Stimulated activated CD8-positive, alpha-beta memory T cell treated with anti-CD3 and anti-CD28 coated beads, Interleukin-4, amount 100 ng/mL, for 24 hours (primary cell): Measurements from ENCODE around the gene MED12L.
"Not testable (repeated sequence)": the region's sequence is repeated elsewhere in the genome, so short reads cannot be mapped to it uniquely, and the experiment has no call there.

Source experiments
- DNase-seq: peaks from one replicate; pipeline ENCODE4 v3.0.0-alpha.2; 2020; ENCODE audit warnings: low read depth

Gene MED12L

DNA sequence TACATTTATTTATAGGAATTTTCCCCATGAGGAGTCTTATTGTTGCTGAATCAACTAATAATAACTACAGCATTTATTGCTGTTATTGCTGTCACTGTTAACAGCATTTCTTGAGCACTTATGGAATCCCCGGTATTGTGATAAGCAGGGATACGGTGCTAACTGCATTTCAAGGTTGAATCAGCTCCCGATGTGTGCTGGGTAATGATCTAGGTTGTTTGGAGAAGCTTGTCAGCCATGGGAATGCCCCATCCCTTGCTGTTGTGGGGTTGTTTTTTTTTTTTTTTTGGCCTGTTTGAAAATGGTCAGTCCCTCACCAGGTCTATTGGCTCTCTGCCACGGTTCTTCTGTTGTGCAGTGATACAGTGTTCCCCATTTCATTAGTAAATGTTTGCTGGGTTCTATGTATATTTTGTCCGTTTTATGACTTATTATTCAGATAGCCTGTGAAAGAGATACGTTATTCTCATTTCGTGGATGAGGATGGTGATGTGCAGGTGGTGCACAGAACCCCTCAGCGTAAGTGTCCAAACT lies 48.5 kb downstream of the MED12L start:
- DNase-seq, result no peak

DNA sequence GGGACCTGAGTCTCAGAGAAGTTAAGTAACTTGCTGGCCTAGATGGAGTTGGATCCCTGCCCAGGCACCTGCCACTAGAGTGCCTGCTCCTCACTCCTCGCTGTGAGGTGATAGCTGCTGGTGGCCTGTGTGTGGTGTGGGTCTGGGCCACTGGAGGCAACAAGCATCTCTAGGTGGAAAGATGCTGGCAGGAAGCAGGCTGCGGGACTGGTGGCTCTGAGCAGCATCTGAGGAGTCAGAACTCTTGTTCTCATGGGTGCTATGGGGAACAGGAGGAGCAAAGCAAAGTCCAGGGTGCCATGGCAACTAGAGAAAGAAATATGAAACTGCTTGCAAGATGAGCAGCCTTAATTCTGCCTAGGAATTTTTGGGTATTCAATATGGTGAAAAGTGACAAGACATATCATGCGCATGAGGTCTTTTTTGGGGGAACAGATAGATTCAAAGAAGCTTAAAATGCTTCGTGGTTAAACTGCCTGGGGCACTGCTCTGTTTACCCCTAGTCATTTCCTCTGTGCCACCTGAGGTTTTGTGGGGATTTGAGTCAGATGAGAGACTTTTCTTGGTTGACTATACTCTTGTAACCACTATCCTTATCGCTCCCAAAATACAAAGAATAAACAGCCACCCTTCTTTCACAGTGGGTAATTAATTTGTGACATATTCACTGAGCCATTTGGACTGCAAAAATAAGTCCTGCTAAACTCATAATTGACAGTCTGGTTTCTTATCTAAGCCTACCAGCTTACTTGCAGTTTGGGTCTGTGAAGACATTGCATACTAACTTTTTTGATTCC lies 50.3 kb downstream of the MED12L start:
- DNase-seq, result no peak

DNA sequence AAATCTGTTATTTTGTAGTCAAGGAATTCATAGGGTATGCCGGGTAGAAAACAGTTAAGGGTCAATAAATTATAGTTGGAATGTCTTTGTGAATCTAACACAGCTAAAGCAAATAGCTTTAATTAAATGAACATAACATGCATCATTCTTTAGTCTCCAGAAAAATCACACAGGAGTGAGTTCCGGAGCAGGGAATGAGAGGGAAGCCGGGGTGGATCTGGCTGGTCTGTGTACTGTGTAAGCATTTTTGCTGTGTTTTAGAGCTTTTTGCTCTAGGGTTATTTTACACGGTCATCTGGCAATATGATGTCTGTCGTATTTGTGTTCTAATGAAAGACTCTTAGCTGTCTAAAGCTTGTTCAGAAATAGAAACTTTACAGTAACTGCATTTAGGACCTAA lies 57.5 kb downstream of the MED12L start:
- DNase-seq, result no peak

DNA sequence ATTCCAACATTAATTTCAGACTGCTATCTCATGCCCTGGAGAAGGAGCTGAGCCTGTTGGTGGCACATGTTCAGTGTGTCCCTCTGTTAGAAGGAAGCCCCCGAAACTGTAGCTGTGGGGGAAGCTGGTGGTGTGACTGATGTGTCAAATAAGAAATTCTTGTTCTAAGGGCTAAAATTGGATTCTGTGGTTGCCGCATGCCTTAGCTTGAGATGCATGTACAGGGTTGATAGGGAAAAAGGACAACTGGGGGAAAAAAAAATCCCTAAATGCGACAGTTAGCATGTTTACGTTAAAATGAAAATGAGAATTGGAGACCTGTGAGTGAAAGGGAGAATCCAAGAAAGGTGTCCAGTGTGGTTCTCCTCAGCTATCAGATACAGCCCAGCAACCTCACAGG lies 58.6 kb downstream of the MED12L start:
- DNase-seq, result no peak

DNA sequence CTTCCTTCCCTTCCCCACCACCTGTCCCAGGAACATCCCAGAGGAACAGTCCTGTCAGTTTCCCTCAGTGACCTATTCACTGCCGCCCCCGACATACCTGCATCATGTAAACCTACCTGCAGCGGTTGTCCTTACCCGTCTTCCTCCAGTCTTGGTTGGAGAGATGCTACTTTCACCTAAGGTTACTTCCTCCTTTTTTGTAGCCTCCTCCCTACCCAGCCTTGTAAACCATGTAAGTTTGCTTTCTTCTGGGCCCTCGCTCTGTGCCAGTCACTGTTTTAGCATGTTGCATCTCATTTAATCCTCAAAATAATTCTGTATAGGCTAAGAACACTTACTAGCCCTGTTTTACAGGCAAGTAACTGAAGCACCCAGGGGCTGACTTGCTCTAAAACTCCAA lies 59.3 kb downstream of the MED12L start:
- no peak for DNase-seq

DNA sequence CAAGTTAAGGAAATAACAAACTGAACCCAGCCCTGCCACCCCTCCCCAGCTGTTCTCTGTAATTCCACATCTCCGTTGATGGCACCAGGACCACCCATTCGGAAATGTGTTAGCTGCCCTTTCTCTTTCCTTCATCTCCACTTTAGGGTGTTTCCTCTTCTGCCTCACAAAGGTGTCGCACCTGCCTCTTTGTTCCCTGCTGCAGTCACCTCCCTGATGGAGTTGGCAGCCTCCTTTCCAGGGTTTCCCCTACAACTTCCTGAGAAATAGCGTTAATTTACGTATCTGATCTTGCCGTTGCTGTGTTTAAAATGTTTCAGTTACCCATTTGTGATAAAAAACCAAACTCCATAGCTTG lies 60.2 kb downstream of the MED12L start:
- DNase-seq, result no peak

DNA sequence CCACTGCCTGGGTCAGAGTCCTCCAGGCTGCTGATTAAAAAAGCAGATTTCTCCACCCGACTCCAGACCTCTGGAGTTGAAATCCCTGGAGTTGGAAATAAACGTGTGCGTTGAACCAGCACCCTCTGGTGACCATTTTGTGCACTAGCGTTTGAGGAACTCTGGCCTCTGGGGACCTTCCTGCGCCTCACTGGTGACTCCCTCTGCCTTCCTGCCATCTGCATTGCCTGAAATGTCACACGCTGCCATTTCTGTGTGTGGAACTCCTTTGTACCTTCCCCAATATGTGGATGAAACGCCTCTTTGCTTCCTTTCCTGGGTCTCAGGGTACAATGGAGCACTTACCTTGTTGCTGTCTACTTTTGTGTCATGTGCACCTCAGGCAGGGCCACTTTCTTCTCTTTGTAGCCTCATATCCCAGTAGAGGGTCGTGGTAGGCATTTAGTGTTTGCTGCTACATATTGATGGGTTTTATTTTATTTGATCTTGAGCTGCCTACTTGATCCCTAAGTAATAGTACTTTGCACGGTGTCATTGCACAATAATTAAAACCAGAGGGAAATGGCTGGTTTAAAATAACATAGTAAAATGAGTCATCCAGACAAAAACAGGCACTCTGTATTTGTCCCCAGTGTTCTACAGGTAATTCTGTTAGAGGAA lies 60.7 kb downstream of the MED12L start:
- peak; percentile 22 for DNase-seq

DNA sequence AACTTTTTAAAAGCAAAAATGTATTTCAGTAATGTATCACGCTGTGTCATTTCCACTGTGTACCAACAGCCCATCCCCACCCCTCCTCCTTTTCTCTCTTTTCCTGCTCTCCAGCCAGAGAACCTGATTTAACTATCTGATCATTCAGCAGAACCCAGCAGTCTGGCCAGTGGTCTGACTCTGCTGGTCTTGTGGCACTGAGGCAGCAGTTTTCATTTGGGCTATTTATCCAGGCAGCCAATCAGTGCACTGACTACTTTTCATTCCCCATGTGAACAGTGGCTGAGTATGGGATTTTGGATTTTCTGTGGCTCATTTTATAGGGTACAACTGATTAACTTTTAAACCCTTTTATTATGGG lies 61.2 kb downstream of the MED12L start:
- no peak for DNase-seq

DNA sequence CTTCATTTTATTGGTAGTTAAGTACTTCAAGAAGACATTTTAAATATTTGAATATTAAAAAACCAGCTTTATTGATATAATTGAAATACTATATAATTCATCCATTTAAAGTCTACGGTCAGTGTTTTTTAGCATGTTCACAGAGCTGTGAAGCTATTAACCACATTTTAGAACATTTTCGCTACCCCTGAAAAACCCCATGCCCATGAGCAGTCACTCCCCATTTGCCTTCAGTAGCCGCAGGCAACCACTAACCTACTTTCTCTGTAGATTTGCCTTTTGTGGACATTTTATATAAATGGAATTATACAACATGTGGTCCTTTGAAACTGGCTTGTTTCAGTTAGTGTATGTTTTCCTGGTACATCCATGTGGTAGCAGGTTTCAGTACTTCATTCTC lies 61.8 kb downstream of the MED12L start:
- no peak for DNase-seq

DNA sequence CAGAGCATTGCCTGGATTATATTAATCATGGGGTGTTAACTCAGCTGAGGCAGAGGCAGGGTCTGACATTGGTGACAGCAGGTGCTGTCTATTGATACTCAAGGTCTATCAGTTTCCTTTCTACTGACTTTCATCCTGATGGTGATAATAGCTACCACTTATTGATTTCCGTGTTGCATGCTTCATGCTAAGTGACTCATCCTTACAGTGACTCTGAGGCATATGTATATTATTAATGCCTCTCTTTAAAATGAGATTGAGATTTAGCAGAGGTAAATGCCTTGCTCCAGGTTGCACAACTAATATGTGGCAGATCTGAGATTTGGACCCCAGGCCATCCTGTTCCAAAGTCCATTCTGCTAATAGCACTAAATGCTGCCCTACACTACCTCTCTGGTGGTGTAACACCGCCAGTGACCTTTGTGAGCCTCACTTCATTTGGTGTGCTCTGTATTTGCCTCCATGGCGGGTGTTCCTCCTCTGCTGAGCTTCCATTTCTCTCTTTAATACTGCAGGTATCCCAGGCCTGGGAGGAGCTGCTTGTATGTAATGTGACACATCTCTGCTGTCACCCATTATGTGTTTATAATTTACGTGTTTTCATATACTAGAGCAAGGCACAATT lies 67.1 kb downstream of the MED12L start:
- no peak for DNase-seq

DNA sequence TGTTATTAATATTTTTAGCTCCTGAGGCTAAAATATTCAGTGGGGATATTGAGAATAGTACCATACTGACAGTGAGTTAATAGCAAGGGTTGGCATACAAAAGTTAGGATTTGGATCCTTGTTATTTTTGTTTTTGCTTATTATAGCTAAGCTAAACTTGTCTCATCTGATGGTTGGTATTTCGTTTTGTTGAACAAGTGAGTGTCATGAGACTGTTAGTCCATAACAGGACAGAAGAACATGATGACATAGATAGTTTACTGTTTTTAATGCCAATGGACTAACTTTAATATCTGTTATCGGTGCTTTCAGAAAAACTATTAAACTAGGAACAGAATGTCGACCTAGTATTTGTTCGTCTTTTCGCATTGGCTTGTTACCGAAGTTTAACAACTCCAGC lies 69.1 kb downstream of the MED12L start:
- no peak for DNase-seq

DNA sequence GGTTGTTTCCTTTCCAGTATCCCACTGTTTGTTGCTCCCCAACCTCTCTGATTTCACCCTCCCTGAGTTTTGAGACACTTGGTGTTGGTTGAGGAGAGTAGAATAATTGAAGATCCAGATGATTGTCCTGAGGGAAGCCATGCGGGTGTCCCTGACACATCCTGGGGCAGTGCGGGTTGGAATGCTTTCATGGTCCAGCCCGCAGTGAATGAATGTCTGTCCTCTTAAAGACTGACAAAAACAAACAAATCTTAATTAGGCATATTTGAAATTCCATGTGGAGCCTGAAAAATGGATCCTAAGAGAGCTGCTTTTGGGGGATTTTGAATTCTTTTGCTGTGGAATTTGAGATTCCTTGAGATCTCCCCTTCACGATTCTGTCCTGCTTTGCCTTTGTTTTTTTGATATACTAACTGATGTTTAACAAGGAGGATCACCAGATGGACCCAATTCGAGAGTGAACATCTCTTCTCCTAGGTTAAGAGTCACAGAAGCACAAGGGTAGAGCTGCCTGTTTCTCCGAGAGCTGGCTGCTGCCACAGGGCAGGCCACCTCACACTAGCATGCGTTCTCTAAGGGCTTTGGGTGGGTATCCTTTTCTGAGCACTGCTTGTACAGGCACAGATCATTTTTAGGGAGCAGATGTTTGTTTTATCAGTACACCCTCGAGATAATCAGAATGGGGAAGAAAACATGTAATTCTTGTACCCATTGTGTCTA lies 70.1 kb downstream of the MED12L start:
- no peak for DNase-seq

DNA sequence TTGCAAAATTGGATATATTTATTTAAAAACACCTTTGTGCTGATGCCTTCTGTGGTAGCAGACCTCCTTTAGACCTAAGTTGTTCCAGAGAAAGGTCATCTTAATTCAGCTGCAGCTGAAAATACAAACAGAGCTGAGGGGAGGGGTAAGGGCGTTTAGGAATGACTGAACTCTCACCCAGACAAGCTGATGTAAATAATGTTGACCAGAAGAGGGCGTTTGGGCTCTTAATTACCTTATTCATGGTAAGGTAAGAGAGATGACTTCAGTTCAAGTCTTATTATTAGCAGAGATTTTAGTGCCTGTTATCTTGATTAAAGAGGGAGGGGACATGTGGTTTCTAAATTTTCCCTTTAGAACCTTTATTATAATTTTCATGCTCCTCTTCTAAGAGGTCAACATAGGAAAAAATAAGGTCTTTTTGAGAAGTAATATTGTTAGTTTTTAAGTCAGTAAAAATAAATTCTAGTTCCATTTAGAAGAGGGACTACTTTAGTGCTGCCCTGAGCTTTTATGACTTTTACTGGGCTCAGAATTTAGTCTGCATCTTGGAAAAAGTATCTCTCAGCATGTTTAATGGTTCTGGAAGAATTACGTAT lies 71.3 kb downstream of the MED12L start:
- DNase-seq, result no peak

DNA sequence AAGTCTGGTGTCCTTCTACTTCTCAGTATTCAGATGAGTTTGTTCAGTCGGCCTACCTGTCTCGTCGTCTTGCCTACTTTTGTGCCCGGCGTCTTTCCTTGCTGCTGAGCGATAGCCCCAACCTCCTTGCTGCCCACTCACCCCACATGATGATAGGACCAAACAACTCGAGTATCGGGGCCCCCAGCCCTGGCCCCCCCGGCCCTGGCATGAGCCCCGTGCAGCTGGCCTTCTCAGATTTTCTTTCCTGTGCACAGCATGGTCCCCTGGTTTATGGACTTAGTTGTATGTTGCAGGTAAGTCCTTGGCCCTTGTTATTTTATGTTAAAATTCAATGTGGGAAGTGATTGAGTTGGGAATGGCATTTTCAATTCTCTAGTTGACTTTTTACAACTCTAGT lies 74.3 kb downstream of the MED12L start:
- DNase-seq, result no peak

DNA sequence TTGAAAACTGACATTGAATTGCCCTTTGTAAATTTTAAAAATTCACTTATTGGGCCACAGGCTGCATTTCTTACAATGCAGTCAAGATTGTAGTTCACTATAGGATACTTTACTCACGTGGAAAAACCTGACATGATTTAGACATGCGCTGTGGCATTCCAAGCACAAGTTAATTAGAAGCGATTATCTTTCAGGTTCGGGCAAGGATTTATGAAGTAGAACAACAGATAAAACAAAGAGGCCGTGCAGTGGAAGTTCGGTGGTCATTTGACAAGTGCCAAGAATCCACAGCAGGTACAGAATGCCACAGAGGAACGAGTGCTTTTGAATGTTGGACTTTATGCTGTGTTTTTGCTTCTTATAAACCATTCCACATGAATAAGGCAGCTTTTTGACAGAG lies 79.8 kb downstream of the MED12L start:
- no peak for DNase-seq

DNA sequence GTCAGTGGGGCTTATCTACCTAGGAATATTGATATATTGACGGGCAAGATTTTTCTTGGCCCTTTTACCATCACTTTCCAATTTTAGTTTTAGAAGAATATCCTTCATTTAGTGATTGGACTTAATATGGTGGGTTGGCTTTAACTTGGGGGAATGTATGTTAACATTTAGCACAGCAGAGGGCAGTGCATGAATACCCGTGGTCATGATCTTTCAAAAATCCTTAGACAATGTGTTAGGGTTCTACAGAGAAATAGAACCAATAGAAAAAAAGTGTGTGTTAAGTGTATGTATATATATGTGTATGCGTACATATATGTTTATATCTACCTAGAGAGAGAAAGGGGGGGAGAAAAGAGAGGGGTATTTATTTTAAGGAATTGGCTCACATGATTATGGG lies 80.7 kb downstream of the MED12L start:
- DNase-seq, result no peak

DNA sequence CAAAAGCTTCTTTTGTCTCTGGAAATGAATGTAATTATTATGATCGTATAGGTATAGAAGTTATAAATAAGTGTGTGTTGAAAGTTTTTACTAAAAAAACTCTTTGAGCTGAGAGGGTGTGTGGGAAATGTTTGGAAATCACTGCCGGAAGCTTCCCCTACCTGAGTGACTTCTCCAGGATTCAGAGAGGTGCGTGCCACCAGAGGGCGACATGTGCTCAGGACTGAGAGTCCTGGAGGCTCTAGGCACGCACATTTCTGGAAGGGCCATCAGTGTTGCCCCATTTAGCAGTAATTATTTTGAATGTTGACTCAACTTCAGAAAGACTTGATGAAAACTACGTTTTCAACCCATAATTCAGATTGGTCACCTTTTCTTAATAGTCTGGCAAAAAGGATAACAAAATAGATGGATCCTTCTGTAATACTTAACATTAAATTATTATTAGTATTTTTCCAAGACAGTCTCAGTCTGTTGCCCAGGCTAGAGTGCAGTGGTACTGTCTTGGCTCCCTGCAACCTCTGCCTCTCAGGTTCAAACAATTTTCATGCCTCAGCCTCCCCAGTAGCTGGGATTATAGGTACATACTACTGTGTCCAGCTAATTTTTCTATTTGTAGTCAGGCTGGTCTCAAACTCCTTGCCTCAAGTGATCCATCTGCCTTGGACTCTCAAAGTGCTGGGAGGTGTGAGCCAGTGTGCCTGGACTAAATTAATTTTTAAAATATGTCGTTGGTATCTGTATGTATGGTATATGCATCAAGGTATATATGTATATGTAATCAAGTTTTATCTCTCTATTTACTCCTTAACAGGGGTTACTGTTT lies 83.0 kb downstream of the MED12L start:
- DNase-seq, result peak; percentile 74

DNA sequence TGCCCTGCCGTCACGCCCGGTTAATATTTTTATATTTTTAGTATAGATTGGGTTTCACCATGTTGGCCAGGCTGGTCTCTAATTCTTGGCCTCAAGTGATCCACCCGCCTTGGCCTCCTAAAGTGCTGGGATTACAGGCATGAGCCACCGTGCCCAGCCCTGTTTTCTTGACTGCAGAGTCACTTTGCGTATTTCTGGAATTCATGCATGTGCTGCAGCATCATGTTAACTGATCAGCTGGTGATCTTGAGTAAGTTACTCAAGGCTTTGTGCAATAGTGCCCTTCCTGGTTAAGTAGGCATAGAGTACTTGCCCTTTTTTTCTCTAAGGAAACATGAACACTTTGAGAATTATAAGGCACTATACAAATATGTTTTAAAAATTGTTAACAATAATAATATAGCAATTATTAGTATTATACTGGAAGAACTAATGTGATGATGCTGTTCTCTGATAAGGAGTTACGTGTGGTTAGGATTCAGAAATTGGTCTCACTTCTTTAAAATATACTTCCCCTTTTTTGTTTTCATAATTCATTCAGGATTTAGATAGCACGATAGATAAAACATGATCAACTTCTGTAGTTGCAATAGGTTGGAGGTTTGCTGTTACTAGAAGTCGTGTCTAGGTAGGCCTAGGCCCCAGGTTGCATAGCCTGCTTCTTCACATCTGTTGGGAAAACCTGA lies 83.9 kb downstream of the MED12L start:
- no peak for DNase-seq

DNA sequence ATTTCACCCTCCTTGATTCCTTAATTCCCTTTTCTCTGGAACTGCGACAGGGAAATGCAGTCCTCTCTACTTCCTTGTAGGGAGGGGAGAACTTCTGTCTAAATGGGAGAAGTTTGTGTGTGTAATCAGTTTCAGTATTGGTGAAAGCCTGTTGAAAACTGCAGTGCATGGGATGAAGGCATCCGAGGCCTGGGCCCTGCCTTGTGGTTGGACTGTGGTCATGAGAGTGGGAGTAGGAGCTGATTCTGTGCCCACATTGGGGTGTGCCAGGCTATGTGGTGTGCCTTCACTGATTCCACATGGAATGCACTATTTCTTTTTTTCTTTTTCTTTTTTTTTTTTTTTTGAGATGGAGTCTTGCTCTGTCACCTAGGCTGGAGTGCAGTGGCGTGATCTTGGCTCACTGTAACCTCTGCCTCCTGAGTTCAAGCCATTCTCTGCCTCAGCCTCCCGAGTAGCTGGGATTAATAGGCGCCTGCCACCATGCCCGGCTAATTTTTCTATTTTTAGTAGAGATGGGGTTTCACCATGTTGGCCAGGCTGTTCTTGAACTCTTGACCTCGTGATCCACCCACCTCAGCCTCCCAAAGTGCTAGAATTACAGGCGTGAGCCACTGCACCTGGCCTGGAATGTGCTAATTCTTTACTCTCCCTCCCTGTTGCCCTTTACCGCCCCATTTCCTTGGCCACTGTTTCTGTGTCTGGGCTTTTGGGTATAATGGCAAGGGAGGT lies 84.7 kb downstream of the MED12L start:
- DNase-seq, result not testable (repeated sequence)

DNA sequence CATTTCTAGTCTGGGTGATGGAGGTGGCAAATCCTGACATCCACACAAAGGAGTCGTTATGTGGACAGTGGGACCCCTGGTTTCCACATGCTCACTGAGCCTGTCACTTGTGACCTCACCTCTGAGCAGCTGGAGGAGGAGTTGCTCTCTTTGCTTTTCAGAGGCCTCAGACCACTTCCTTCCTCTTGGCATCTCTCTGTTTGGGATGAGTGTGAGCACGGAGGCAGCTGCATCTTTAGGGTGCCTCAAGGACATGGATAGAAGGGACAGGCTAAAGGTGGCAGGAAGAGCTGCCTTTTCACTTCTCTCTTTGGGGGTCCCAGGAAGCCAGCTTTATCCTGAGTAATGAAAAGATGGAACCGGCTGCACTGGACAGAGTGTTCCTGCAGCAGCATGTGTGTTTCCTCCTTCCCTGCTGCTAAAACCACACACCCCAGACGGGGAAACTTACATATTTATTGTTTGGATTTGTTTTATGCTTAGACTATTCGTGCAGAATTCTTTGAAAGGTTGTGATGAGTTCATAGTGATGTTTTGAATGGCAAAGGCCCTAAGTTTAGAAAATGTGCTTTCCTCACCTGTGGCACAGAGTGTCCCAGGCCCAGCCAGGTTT lies 85.8 kb downstream of the MED12L start:
- DNase-seq, result no peak
